Activated CD4-positive, alpha-beta T cell treated with anti-CD3 and anti-CD28 coated beads, Interleukin-2, amount 50 U/mL, for 1 hour (primary cell): ENCODE results near the gene HOXB8.

ENCODE experiments used
- DNase-seq: peaks from one replicate; pipeline ENCODE4 v3.0.0-alpha.2; 2020

Gene HOXB8

DNA sequence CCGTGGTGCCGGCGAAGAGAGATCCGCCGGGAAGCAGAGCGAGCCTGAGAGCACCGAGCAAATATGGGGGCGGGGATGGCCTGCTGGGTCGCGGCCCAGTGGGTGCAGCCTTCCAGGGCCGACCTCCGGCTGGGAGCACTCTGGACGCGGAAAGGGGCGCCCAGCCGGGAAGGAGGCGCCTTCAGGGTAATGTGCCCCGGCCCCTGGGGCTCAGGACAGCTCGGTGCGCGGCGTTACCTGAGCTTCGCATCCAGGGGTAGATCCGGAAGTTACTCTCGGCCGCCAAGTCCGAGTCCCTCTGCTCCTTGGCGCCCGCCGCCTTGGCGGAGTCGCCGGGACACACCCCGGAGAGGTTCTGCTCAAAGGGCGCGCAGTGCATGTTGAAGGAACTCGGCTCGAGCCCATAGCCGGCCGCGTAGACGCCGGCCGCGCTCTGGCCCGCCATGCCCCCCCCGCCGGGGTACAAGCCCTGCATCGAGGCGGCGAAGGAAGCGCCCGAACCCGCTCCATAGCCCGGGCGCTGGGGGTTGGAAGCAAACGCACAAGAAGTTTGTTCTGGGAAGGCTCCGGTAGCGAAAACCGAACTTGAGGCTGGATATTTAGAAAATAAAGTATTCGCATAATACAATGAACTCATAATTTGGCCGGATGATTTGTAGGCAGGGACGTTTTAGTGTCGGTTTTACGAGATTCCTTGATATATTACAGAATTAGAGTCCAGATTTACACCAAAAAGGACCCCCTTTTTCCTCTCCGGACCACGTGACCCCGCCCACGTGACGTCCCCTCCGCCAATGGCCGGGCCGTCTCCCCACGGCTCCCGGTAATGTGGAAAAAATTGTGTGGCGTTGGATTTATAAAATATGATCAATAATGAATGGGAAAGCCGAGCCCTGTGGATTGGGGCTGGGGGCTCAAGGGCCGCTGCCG lies 4.5 kb downstream of the HOXB8 start, which contains the start of gene HOXB7:
TSS of gene HOXB7 (minus strand) at position 736 of the 930 bp plus-strand sequence. CDS start at position 637, 99 bp downstream.
- DNase-seq, result peak; percentile 57

DNA sequence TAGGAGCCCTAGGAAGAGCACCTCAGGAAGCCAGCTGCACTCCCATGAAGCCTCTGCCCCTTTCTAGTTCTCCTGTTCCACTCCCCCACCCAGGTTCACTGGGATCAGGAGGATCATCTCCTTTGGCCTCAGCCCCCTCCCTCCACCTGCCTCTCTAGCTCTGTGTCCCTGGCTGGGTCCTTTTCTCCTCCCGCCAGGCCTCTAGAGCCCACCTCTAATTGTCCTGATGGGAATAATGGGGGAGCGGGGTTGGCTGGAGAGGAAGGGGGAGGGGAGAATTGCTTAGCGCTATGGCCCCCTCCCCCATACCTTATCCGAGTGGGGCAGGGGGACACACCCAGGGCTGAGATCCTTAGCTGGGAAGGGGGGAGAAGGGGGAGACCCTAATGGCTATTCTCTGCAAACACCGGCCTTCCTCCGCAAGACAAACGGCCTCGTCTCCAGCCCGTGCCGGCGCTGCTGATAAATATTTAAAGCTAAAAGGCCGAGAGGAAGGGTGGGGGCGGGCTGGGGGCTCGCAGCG lies 5.3 kb downstream of the HOXB8 start:
- DNase-seq, result no peak

DNA sequence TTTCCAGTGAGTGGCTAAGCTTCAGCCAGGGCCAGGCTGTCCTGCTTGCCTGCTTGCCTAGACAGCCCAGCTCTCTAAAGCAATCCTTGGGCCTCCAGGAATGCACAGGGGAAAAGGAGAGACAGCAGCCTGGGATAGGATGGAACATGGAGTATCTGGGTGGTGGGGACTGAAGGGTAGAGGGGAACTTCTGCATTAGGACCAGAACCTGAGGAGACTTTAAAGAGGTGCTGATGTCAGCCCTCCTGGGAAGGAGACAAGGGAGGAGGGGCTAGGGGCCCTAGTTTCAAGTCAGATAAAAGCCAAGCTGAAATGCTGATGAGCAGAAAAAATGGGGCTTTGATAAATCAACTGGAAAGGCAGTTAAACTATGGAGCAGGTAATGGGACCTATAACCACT lies 6.1 kb downstream of the HOXB8 start:
- no peak for DNase-seq

DNA sequence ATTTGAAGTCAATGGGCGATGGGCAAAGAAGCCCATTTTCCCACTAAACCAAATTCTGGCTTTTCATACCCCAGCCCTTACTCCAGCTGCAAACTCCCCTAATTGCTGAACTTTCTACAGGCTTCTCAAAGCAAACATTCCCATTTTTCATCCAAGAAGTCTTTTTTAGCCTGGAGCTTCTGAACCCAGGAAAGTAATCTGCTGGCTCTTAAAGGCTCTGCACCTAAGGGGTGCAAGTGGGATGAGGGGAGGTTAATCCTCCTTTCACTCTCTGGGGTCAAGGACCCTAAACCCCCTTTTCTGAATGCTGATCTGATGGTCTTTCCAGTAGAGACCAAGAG lies 6.6 kb downstream of the HOXB8 start:
- DNase-seq, result no peak

DNA sequence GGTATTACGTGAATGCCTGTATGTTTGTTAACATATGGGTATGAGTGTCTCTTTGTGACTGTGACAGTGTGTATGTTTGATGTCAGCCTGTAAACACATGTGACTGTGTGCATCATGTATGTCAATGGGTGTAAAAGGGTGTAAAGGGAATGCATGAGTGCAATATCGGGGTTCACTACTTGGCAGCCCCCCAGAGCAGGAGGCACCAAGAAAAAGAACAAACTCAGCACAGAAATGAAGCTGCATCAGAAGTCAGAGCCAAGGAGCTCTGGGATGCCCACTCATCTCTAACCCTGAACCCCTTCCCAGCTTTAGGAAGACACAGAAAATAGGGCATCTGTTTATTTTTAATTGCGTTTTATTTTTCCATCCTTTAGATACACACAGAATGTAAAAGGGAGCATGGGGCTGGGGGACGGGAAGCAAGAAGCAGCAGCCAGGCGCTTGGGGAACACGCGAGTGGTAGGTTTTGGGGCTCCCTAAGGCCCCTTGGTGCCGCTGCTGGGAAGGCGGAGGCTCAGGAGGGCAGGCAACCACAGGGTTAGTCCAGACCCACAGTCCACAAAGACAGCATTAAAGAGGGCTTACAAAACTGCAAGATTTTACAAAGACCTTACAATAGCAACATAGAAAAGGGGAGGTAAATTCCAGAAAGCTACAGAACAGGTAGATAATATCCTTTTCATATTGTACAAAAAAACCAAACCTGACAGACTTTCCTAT lies 8.0 kb downstream of the HOXB8 start:
- DNase-seq, result no peak

DNA sequence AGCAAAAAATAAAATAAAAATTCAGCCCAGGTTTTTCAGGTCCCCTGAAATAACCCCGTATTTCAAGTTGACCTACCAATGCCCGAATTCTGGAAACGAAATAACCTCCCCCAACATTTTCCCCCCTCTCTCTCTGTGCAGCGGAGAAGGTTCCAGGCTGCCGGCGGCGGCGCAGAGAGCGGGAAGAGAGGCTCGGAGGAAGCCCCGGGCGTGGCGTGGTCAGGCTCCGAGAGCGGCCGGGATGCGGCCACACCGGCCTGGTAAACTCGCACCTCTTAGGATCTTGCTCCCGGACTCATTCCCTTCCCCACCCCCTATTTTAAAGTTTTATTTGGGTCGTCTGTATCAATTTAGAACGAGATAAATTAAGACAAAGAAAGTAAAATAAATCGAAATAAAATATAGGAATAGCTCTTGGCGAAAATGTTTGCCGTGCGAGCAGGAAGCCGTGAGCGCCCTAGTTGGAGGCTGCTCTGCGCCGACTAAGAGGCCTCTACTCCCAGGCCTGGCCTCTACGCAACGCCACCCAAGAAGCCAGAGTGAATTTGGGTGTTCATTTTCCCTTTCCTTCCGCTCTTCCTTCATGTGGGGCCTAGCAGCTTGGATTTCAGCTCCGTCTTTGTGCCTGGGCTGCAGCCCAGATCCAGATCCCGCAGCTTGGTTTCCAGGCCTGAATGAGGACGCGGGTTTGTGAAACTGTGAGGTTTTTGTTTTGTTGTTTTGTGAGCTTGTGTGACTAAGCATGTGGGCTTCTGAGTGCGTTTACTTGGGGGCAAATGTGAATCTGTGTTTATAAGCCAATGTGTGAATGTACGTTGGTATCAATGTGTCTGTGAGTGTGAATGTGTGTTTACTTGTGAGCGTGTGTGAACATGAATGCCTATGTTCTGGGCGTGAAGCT lies 8.9 kb downstream of the HOXB8 start:
- no peak for DNase-seq

DNA sequence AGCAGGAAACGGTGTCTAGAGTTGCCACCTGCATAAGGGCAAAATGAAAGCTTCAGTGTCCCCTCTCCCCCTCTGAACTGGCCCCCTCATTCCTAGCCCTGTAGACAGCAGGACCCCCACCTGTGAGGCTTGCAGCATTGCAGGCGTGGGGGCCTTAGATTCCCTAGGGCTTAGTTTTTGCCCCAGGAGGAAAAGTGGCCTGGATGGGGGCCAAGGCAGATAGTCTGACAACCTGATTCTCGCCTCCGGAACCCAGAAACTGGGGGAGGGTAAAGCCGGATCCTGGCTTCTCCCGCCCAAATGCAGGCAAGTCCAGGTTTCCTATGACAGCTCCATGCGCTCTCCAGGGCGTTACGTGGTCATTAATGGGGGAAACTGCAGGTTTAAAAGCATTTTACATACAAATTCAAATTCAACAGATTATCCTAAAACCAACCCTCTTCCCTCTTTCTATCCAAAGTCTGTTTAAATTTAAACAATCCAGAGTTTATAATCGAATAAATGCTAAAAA lies 9.6 kb downstream of the HOXB8 start:
- no peak for DNase-seq

DNA sequence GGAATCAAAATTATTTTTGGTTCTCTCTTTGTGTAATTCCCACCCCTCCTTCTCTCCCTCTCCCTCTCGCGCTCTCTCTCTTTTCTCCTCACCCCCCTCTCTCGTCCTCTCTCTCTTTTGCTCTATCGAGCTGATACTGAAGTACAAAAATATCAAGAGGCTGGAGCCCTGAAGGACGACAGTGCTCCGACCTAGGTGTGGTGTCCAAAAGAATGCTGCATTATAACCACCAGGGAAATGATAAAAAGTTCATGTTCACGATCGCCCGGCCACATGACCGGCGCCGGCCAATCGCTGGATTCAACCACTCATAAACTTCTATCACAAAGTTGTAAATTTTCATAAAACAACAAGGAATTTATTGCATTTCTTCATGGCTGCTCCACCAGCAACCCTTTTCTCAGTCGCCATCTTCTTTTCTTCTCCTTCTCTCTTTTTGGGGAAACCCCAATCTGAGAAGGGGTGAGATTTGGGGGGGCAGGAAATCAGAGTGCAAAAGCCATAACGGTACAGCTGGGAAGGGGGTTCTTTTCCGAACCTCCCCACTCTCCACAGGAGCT lies 10.2 kb downstream of the HOXB8 start, which contains the start of gene HOXB6:
TSS of gene HOXB6 (minus strand) at position 217 of the 560 bp plus-strand sequence. CDS start 6,836 bp downstream, outside the sequence.
- no peak for DNase-seq

DNA sequence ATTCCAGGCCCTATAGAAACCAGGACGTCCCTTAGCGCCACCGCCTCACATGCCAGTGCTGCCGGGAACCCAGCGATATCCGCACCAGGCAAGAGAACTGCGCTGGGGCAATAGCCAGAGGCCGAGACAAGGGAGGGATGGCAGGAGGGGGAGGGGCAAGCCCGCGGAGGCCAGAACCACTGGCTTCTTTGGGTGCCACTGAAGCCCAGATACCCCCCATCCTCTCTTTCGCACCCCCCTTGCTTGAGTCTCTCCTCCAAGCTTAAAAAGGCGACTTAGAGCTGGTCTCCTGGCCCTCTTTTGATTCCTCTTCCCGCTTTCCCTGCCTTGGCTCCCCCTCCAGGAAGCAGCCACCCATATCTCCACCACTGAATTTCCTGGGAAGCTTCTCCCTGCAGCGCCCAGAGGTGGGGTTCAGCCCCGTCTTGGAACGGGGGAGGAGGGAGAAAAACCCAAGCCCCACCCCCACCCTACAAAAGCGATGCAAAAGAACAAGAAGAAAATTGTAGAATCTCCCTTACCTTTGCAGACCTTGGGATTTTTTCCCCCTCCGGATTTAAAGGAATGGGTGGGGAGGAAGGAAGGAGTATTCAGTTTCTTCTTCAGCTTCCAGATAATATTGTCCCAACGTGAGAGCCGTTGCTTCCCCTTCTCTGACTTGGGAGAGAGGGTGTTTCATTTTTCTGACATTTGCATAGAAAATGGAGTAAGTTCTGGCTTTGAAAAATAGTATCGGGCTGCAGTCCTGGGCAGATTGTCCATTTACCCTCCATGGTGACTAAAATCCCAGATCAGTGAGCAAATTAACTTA lies 10.9 kb downstream of the HOXB8 start:
- DNase-seq, result no peak

DNA sequence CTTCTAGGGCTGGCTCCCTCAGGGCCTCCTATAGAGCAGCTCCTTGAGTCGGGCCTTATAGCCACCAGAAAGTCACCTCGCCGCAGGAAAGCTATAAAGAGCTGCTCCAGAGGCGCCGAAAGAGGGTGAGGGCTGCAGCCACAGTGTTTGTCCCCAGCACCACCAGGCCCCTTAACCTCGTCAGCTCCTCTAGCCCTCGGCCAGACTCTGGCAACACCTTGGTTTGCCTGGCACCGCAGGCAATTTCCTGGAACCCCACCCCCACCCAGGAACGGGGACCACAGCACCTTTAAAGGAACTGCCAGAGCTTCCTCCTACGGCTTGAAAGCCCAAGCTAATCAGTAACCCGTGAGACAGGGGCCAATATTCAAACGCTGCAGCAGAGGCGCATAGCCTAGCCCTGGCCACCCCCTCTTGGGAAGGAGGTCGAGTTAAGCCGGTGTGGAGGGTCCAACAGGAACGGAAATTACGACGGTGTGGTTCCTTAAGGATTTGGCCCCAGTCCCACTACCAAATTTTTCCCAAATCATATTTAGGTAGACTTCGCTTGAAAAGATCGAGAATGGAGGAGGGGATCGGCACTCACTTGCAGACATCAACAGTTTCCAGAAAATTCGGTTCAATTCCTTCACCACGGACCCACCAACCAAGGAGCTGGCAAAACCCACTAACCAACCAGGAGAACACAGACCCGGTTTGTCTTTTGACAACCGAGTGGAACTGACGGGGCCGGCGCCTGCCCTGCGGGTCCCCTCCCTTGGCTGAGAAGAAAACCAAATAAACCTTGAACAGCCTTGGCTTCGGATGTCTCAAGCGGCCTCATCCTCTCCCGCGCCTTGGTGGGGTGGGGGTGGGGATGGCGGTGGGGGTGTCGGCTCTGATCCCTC lies 13.3 kb downstream of the HOXB8 start:
- no peak for DNase-seq

DNA sequence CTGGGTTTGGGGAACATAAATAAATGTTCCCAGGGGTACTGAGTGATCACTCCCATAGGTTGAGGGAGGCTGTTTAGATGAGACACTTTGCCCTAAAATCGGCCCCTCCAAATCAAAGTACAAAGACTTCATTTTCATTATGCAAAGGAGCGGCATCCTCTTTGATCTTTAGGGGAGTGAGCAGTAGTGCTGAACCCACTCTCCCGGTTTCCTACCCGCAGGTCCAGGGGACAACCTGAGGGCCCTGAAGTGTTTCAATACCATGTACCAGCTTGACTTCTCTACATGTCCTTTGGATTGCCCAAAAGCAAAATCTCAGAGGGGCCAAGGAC lies 13.9 kb downstream of the HOXB8 start:
- DNase-seq, result no peak

DNA sequence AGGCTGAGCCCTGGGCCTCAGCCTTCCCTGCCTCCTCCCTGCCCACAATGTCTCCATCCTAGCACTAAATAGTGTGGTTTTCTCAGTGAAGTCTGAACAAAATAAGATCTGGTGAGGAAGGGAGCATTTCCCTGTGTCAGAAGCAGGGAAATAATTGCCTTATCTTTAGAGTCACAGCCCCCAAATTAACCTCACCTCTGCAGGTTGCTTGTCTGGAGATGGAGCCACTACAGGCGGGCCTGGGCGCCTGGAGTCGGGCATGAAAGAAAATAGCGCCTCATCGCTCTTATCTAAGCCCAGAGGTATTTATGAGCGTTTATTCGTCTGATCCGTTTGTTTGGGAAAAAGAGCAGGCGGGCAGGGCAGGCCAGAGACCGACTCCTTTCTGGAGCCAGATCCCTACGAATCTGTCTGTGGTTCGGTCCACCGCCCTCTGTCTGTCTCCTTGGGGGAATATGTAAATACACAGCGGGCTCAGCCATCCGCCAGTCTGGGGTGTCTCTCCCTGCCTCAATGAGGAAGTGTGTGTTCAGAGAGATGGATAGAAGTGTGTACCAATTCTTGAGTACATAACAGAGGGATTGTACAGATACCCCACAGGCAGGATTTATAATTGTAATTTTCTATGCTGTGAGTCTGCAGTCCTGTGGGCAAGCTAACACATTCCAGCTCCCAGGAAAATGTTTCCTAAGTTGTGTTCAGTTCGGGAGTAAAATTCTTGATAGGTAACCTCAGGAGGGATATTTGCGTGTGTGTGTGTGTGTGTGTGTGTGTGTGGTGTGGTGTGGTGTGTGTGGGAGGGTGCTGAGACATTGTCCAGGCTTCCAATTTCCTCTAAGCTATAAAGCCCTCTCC lies 14.6 kb downstream of the HOXB8 start:
- DNase-seq, result no peak

DNA sequence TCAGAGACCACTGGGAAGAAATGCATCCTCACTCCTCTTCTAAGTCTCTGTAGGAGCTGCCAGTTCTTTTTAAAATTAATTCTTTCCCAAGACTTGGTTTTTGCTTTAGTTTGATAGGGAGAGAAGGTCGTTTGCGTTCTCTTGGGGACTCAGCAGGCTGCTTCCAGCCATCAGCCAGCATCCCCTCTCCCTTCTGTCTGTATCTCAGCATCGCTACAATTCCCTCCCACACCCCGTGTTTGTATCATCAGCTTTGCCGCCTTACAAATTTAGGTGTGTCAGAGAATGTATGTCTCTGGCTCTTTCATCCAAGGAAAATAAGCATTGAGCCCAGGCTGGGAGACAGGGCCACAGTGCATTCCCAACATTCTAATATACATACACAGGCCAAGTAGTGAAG lies 15.7 kb downstream of the HOXB8 start:
- no peak for DNase-seq

DNA sequence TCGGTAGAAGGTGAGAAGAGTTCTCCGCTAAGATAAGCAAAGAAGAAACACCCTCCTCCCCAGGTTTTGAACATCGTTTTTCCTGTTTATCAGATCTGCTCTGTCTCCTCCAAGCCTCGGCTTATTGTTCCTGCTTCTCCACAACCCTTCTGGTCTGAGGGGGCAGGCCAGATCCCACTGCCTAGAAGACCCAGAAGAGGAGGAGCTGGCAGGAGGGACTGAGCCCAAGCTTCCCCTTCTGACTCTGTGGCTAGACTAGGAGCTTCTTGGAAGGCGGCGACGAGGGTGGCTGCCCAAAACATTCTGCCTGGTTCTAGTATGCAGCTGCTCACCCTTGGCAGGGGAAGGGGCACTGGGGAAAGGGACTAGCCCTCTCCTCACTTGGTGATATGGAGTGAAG lies 16.4 kb downstream of the HOXB8 start:
- no peak for DNase-seq

DNA sequence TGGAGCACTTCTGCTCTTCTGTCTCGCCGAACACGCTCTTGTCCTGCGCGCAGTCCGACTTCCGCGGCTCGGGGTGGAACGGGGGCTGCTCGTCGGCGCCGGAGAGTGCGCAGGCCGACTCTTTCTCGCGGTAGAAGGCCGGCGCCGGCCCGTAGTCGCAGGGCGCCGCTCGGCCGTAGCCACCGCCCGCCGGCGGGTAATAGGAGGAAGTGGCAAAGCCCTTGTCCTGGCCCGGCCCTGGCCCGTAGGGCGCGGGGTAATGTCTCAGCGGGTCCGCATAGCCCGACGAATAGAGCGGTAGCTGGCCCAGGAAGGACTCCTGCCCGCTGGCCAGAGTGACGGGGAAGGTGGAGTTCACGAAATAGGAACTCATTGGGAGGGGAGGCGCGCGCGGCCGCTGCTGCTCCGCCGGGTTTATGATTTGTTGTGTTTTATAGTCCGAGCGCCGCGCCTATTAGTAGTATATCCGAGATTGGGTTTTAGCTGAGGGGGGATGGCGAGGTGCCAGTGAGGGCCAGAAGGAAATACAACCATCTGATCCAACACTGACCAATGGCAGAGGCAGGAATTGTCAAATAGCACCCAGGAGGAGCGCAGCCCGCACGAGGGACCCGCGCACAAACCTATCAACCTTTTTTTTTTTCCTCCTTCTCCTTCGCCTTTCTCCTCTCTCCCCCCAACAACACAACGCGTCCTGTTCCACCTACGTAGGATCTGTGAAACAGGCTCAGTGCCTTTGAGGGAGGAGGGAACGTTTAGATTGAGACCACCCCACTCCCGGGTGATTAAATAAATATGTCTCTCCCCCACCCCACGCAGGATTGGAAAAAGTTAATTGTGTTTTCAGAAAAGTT lies 17.1 kb downstream of the HOXB8 start:
- DNase-seq, result no peak

DNA sequence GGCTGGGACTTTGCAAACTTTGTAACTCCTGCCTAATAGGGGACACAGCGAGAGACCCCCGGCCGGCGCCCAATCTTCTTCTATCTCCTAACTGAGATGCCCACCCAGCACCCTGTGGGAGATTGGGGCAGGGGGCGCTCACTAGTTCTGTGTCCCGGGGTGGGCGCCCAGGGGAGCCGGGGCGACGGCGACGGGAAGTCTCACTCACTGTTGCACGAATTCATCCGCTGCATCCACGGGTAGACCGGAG lies 17.6 kb downstream of the HOXB8 start:
- no peak for DNase-seq

DNA sequence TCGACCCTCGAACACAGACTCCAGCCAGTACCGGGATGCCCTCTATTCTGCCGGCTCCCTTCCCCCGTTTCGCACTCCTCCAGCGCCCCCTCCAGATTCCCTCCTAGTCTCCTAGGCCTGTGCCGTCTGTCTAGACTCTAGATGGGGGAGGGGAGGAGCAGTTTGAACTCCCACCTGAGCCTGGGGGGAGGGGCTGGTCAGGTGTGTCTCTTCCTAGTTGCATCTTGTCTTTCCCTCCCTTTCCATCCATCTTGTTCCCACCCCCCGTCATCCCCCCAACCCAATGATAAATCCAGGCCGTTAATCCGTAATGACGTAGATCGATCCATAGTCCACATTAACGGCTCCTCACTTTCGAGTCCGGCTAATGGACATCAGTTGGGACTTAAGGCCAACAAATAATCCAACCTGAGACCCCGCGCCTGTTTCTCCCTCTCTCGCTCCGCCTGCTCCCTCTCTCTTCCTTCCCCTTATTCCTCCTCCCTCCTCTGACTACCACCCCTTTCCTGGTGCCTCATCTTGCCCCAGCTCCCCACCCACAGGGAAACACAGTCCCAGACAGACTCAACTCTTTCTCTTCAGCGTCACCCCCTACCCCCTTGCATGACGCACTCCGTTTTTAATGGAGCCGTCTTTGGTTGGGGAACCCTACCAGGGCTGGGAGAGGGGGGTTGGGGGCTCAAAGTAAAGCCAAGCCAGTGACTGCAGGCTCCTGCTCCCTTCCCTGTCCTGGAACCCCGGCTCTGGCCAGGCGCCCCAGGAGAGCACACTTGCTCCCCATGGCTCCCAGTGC lies 18.2 kb downstream of the HOXB8 start:
- no peak for DNase-seq
